NCI-H774 (cell line): Measurements from ENCODE around the gene C13orf46.
"Not testable (repeated sequence)": the region's sequence is repeated elsewhere in the genome, so short reads cannot be mapped to it uniquely, and the experiment has no call there.

Experiments
- DNase-seq: peaks from one replicate; lab custom pipeline; 2025; lab: John Stamatoyannopoulos, UW

The C13orf46 gene

DNA sequence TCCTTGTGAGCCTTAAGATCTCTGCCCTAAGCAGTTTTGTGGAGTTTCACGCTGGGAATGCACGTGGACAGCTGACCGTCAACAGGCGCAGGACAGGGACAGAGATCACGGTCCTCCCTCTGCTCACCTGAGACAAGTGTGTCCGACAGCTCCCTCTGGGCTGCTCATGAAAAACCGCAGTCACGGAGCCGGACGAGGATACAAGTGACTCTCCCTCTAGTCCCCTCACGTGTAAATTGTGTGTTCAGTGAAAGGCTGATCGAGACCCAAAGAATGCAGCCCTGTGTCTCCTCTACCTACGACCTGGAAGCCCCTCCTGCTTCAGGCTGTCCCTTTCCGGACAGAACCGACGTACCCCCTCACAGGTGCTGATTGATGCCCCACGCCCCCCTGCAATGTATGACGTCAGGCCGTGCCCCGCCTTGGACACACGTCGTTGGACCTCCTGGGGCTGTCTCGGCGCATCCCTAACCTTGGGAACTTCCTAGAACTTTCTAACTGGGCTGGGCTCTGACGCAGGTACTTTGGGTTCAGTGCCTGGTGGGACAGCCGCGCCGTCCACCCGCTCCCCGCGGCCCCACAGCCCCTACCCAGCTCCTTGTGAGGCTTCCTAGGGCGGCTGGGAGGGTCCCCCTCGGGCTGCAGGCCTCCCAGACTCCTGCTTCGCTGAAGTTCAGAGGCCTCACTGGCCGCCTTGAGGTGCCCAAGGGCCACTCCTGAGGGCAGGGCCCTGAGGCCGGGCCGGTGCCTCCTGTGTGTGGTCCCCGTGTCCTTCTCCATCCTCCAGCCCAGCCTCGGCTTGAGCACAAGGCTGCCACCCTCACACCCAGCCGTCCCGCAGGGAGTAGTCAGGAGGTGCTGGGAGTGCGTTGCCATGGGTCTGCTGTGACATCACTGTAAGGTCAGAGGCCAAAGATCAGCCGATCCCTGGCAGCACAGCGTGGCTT, at the start of gene C13orf46:
TSS of gene C13orf46 (minus strand) at position 859 of the 947 bp plus-strand sequence. CDS start at position 780, 79 bp downstream.
- DNase-seq, result no peak

DNA sequence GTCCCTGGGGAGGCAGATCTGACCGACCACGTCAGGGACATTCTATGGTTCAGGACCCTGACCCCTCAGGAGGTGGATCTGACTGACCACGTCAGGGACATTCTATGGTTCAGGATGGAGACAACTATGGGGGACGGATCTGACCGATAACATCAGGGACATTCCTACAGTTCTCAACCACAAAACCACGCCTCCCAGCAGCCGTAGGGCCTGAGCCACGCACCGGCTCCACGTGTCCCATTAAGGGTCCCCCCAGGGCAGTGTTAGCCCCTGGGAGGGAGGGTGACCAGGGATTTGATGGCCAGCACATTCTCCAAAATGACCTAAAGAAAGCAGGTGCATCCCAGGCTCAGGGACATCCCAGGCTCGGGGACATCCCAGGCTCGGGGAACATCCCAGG, 49.0 kb upstream of the C13orf46 start:
- DNase-seq, result no peak

DNA sequence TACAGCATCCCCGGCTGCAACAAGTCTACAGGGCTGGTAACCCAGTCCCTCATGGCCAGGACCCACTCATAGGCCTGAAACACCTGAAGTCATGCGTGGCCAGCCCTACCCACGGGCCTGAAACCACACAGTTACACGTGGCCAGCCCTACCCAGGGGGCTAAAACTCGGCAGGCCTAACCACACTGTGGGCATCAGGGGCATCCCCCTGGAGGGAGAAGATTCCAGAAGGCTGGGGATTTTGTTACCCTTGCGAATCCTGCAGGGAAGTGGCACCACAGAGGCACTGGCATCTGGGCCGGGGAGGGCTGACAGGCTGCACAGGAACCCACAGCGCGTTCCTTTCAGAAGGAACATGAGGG, 48.4 kb upstream of the C13orf46 start:
- DNase-seq, result no peak

DNA sequence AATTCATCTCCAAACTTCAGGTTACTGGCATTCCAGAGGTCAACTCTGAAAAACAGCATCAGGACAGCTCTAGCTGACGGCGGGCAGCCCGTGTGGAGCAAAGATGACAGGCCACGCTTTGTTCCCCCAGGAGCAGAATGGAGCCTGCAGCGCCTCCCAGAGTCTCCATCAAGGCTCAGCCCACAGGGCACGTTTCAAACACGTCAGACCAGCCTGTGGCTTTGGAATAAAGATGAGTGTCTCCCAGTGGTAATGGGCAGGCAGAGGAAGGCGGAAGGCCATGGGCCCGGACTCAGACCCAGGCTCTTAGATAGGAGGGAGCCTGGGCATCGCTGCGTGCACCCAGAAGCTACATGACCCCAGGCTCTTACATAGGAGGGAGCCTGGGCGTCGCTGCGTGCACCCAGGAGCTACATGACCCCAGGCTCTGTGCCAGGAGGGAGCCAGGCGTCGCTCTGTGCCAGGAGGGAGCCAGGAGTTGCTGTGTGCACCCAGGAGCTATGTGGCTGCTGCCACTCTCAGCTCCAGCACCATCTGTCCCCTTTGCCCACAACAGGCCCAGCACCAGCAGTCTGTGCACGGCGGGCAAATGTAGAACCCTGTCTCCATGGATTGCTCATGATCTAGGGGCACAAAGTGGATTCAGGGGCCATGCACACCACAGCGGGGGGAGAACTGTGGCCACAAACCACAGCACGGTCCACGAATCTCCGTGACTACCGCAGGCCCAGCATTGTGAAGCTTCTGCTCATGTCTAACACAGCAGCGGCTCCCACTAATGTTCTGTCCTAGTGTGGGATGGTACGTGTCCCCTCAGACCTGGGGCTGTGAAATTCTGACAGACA, 47.8 kb upstream of the C13orf46 start:
- peak; percentile 26 for DNase-seq

DNA sequence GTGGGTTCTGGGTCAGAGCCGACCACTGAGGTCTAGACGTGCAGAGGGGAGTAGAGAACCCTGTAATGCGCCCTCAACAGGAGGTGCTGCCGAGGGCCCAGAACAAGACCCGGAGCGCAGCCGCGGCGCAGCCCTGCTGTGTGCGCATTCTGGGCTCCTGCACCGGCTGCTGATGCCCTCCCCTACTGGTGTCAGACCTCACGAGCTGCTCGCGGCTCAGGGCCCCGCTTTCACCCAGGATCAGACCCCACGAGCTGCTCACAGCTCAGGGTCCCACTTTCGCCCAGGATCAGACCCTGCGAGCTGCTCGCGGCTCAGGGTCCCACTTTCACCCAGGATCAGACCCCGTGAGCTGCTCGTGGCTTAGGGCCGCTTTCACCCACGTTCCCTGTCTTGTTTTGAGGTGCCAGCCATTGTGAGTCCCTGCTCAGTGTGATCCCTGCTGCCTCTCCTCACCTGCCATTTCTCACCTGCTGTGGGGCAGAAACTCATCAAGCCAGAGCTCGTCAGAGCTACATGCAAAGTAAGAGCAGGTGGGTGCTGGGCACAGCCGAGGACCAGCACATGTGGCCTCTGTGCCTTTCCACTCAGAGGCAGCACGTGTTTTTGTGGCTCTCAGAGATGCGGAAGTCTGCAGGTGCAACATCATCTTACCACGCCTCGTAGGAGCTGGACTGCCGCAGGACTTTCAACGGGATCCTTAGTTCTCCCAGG, 47.0 kb upstream of the C13orf46 start:
- peak; percentile 26 for DNase-seq

DNA sequence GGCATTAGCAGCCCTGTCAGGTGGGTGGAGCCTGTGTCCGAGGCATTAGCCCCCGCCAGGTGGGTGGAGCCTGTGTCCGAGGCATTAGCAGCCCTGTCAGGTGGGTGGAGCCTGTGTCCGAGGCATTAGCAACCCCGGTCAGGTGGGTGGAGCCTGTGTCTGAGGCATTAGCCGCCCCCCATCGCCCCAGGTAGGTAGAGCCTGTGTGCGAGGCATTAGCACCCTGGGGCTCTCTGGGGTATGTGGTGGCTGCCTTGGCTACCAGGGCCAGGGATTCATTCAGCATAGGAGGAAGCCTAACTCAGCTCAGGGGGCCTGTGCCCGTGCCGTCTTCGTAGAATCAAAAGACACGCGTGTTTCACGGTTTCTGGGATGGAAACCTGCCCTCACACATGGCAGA, 46.3 kb upstream of the C13orf46 start:
- not testable (repeated sequence) for DNase-seq

DNA sequence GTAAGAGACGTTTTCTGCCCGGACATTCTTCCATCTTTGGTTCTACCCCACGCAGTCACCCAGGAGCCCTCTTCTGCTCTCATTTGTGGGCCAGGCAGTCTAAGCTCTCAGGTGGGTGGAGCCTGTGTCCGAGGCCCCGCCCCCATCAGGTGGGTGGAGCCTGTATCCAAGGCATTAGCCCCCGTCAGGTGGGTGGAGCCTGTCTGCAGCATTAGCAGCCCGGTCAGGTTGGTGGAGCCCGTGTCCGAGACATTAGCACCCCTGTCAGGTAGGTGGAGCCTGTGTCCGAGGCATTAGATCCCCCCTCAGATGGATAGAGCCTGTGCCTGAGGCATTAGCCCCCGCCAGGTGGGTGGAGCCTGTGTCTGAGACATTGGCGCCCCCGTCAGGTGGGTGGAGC, 45.5 kb upstream of the C13orf46 start:
- no peak for DNase-seq

DNA sequence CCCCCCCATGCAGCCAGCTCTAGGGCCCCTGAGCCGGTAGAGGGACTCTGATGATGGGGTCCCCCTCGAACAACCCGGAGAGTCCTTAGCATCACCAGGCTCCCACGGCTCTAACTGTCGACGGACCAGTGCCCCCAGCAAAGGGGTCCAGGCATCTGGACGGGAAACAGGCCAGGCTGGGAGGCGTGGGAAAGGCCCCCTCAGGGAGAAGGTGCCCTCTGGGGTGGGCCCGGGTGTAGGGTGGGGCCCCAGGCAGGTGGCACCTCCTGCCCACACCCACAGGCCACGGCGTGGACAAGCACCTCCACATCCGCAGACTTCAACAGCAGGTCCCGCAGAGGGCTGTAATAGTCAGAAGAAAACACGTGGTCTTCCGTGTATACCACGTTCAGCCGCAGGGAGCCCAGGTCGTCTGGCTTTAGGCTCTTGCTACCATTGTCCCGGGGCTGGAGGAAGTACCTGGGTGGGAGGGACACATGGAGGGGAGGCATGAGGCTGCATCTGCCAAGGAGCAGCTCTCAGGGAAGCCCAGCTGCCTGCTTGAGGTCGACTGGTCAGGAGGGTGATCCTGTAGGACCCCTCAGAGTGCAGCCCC, 44.7 kb upstream of the C13orf46 start:
- DNase-seq, result no peak

DNA sequence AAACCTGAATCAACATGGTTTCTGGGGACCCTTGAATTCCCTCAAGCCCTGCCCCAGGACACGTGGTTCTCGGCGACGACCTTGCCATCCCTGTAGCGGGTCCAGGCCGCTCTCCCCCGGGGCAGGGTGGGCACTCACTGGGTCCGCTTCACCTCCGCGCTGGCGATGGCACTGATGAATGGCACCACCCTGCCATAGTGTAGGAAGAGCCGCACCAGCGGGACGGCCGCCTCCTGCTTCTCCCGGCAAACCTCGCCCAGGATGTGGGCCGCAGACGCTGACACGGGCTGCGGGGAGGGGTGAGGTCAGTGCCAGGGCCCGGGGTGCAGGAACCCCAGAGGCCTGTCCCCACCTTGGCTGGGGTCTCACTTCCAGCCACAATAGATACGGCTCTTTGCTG, 44.1 kb upstream of the C13orf46 start:
- DNase-seq, result no peak

DNA sequence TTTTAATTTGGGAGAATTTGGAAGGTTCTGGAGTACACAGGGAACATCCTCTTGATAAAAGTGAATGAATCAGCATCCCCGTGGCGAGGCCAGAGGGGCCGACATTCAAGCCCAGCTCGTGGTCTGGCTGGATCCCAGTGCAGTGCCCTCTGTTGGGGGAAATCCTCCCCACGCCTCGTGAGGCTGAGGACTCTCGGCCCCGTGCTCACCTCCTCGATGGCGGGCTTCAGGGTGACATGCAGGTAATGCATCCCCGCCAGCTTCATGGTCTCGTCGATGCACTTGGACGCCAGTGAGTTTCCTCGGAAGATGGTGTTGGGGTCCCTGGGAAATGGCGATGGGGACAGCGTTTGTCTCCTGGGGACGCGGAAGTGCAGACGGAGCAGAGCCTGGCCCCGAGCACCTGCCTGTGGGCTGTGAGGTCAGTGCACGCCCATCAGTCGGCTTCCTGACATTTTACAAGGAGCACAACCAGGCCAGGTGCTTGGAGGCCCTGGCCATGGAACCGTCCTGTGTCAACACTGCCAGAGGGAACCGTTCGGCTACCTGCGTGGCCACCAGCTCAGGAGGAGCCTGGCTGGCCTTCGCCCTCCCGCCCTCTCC, 43.3 kb upstream of the C13orf46 start:
- DNase-seq, result peak; percentile 10

DNA sequence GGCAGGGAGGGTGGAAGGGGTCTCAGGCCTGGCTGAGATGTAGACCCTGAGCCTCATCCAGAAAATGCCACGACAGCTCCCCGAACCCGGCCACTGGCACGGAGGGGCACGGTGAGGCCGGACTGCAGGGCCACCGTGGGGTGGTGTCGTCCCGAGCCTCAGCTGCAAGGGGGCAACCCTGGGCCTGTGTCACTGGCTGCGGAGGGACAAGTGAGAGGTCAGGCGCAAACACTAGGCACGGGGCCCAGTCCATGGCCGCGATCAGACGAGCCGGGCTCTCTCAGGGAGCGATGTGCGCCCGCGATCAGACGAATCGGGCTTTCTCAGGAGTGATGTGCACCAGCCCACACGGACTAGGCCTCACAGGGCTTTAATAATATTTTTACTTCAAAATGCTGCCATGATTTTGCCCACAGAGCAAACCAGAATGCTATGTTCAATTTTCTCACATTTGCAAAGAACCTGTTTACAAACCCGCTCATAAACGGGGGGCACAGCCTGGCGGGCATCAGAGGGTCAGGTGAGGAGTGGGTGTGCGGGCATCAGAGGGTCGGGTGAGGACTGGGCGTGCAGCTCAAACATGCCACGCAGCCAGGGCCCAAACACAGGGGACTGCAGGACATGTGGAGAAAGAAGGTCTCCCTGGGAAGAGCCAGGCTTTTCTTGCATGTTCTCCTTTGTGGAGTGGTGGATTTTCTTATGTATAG, 42.6 kb upstream of the C13orf46 start:
- no peak for DNase-seq

DNA sequence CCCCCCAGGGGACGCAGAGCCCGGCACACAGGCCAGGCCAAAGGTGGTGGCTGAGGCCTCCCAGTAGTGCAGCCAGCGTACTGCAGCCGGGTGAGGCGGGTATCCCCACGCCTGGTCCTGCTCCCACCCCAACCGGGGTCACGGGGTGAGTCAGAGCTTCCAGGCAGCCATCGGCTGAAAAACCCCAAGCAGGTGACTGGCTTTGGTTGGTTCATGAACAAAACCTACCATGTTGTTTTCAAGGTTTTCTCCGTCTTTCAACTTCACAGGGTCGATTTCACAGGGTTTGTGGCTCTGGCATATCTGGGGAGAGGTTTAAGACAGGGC, 42.1 kb upstream of the C13orf46 start:
- no peak for DNase-seq

DNA sequence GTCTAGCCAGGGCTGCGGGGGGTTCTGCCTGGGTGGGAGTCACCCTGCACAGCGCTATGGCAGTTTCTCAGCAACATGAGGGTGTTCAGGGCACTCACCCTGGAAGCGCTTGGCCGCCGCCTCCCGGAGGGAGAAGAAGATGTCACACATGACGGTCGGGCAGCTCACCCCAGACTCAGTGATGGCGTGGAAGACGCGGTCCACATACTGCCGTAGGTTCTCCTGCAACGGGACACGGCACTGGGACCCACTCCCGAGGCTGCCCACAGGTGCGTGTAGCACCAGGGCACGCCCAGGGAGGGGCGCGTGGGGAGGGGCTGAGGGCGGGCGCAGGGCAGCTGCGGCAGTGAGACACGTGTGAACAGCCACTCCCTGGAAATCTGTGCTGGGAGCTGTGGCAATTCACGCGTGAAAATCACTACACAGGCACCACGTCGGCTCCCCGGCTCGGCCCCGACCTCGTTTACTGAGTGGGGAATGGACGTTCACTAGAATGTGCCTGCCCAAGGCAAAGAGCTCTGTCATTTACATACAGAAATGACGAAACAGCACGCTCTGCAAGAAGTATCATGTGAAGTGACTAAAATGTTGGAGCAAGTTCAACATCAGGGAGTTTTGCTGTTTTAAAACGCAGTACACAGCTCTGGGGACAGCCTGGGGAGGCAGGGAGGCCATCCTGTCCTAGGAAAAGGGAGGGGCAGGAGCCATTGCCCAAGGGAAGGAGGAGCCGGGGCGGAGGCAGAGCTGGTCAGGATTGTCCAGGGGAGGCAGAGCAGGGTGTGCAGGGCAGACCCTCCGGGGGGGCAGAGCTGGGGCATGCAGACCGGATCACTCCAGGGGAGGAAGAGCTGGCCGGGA, 41.5 kb upstream of the C13orf46 start:
- no peak for DNase-seq

DNA sequence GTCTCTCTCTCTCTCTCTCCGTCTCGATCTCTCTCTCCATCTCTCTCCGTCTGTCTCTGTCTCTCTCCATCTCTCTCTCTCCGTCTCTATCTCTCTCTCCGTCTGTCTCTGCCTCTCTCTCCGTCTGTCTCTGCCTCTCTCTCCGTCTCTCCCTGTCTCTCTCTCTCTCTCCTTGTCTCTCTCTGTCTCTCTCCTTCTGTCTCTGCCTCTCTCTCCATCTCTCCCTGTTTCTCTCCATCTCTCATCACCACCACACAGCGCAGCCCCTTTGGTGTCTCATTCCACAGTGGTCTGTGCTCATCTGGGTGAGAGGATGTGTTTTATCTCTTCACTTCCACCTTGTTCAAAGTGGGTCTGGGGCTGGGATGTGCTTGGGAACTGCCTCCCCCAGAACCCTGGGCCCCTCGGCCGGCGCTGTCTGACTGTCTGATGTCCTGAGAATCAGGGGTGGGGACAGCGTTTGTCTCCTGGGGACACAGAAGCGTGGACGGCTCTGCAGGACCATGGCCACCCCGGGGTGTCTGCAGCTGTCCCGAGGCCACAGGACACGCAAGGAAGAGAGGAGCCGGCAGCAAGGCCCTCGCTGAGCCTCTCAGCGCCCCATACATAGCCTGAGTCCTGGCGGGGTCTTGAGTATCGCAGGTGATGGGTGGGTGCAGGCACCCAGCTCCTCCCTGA, 40.2 kb upstream of the C13orf46 start:
- no peak for DNase-seq

DNA sequence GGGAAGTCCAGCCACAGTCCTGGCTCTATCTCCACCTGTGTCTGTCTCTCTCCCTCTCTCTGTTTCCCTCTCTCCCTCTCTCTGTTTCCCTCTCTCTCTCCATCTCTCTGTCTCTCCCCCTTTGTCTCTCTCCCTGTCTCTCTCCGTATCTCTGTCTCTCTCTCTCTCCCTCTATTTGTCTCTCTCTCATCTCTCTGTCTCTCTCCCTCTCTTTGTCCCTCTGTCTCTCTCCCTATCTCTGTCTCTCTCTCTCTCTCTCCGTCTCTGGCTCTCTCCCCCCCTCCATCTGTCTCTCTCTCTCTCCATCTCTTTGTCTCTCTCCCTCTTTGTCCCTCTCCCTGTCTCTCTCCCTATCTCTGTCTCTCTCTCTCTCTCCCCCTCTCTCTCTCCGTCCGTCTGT, 39.5 kb upstream of the C13orf46 start:
- no peak for DNase-seq

DNA sequence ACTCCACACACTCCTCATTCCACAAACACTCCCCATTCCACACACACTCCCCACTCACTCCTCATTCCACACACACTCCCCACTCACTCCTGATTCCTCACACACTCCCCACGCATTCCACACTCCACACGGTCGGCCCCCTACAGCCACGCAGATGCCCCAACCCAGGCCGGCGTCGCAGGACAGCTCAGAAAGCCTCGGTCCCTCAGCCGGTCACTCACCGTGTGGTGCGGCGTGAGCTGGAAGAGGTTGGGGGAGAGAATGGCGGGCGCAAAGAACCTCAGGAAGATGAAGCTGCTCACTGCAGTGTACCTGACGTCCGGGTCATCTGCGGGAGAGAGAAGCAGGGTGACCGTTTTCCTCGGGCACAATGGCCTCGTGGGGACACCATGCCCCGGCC, 39.0 kb upstream of the C13orf46 start:
- DNase-seq, result no peak

DNA sequence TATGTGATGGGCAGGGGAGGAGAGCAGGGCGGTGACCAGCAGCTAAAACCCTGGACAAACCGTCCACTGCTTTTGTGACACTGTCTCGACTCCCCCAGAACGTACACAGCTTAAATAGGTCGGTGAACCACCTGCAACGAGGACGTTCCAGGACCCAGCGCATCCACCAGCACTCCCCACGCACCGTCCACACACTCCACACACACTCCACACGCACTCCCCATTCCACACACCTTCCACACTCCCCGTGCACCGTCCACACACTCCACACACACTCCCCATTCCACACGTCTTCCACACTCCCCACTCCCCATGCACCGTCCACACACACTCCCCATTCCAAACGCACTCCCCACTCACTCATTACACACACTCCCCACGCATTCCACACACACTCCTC, 38.3 kb upstream of the C13orf46 start:
- no peak for DNase-seq

DNA sequence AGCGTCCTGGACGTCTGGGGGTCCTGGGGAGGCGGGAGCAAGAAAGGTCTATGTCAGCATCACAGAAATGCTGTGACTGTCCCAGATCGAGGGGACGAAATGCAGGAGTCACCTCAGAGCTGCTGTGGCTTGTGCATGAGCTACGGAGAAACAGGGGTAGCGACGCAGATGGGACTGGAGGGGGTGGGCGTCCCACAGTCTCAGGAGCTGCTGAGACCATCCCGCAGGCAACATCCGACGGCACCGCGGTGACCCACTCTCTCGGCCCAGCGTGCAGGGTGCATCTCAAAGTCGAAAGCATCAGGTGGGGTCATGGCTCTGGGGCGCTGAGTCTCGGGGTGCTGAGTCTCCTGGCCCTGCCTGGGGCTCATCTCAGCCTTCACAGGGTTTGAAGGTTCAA, 37.4 kb upstream of the C13orf46 start:
- no peak for DNase-seq

DNA sequence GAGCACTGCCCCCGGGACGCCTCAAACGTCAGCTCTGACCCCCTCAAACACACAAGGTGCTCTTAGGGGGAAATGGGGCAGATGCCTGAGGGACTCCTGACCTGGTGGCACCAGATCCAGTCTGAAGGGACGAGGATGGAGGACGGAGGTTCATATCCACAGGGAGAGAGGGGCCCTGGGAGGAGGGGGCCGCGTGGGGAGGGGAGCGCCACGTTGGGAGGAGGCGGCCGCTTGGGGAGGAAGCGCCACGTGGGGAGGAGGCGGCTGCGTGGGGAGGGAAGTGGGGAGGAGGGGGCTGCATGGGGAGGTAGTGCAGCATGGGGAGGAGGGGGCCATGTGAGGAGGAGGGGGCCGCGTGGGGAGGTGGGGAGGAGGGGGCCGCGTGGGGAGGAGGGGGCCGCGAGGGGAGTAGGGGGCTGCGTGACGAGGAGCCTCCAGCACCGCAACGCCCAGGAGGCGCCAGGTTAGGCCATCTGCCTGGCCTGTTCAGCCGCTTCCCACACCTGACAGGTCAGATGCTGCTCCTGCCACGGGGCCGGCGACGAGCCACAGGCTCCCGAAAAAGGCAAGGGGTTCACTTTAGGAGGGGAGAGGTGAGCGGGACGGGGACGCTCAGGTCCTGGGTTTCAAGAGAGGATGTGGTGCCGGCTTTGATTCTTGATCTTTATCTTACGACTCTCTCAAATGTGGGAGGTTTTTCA, 36.7 kb upstream of the C13orf46 start:
- DNase-seq, result no peak
